HEK293 (cell line): ENCODE measurements around the gene PRSS1.
"Not testable (repeated sequence)": the region's sequence is repeated elsewhere in the genome, so short reads cannot be mapped to it uniquely, and the experiment has no call there.

ENCODE experiments used
- RBAK ChIP-seq: fragments of 450-650 bp; formaldehyde crosslinking; IDR thresholded peaks from 2 replicates; pipeline ENCODE4 v1.5.1; 2016; ENCODE audit warnings: missing biosample characterization, missing genetic modification characterization
- ZBTB8A ChIP-seq: fragments of 450-650 bp; formaldehyde crosslinking; IDR thresholded peaks from 2 replicates; pipeline ENCODE4 v1.5.1; 2016; ENCODE audit warnings: missing biosample characterization, missing genetic modification characterization
- ZNF114 ChIP-seq: fragments of 450-650 bp; formaldehyde crosslinking; IDR thresholded peaks from 2 replicates; pipeline ENCODE4 v1.5.0; 2017; ENCODE audit warnings: missing biosample characterization, missing genetic modification characterization
- ZNF341 ChIP-seq: fragments of 450-650 bp; formaldehyde crosslinking; IDR thresholded peaks from 2 replicates; pipeline ENCODE4; 2016; ENCODE audit warnings: low read depth, missing biosample characterization, missing genetic modification characterization
- ZNF416 ChIP-seq: fragments of 450-650 bp; formaldehyde crosslinking; IDR thresholded peaks from 2 replicates; pipeline ENCODE4 v1.5.1; 2016; ENCODE audit warnings: missing biosample characterization, missing genetic modification characterization
- ZNF433 ChIP-seq: fragments of 450-650 bp; formaldehyde crosslinking; IDR thresholded peaks from 2 replicates; pipeline ENCODE4 v1.5.1; 2016; ENCODE audit warnings: missing biosample characterization, missing genetic modification characterization, low read depth
- ZNF449 ChIP-seq: fragments of 450-650 bp; formaldehyde crosslinking; IDR thresholded peaks from 2 replicates; pipeline ENCODE4 v1.5.1; 2017; ENCODE audit warnings: missing biosample characterization, mild to moderate bottlenecking, missing genetic modification characterization, moderate library complexity
- ZNF610 ChIP-seq: fragments of 450-650 bp; formaldehyde crosslinking; IDR thresholded peaks from 2 replicates; pipeline ENCODE4 v1.5.1; 2016; ENCODE audit warnings: missing biosample characterization, missing genetic modification characterization, borderline replicate concordance
- TF ChIP-seq, protein P1 (sequence below): fragments of 450-650 bp; formaldehyde crosslinking; IDR thresholded peaks from 2 replicates; pipeline ENCODE4 v1.5.1; 2016; ENCODE audit warnings: missing biosample characterization, missing genetic modification characterization
- TF ChIP-seq, protein P2 (sequence below): fragments of 450-650 bp; formaldehyde crosslinking; IDR thresholded peaks from 2 replicates; pipeline ENCODE4 v1.5.1; 2016; ENCODE audit warnings: missing biosample characterization, missing genetic modification characterization

- not testable (repeated sequence) for TF ChIP-seq ZNF449 (tag by site-specific recombination); ZNF610 (tag by site-specific recombination); ZNF416 (tag by site-specific recombination); ZNF341 (tag by site-specific recombination); ZBTB8A (tag by site-specific recombination); RBAK; ZNF433 (tag by site-specific recombination); ZNF114 (tag by site-specific recombination)
- TF ChIP-seq, protein P1, sequence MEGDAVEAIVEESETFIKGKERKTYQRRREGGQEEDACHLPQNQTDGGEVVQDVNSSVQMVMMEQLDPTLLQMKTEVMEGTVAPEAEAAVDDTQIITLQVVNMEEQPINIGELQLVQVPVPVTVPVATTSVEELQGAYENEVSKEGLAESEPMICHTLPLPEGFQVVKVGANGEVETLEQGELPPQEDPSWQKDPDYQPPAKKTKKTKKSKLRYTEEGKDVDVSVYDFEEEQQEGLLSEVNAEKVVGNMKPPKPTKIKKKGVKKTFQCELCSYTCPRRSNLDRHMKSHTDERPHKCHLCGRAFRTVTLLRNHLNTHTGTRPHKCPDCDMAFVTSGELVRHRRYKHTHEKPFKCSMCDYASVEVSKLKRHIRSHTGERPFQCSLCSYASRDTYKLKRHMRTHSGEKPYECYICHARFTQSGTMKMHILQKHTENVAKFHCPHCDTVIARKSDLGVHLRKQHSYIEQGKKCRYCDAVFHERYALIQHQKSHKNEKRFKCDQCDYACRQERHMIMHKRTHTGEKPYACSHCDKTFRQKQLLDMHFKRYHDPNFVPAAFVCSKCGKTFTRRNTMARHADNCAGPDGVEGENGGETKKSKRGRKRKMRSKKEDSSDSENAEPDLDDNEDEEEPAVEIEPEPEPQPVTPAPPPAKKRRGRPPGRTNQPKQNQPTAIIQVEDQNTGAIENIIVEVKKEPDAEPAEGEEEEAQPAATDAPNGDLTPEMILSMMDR (tag by site-specific recombination): not testable (repeated sequence)
- TF ChIP-seq, protein P2, sequence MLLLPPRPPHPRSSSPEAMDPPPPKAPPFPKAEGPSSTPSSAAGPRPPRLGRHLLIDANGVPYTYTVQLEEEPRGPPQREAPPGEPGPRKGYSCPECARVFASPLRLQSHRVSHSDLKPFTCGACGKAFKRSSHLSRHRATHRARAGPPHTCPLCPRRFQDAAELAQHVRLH: not testable (repeated sequence)
These were observed 2.4 kb downstream of the PRSS1 start for GRCh38 chr7:142751526-142752175.
